ENCODE results near the gene CLASRP.
"Not testable (repeated sequence)": the region's sequence is repeated elsewhere in the genome, so short reads cannot be mapped to it uniquely, and the experiment has no call there.

CLASRP gene

DNA sequence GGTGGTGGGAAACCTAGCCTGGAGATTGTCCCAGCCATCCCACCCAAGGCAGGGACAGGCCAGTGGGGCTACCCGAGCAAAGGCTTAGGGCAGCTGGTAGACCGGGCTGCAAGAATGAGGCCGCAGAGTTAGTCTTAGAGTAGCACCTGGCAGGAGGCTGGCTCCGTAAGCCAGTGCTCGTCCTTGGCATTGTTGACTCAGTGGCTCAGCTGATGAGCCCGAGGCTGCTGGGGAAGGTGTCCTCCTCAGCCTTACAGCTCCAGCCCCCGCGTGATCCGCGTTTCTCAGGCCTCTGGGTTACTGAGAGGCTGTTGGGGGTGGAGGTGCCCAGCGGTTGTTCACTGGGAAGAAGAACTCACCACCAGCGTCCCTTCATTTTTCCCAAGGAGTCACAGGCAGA is 78.8 kb downstream of the CLASRP start:
- H3K4me3 ChIP-seq (replicated peaks; ENCODE audit: low read depth, low read length): no peak overlapping the region
- DNase-seq (ENCODE audit: low read depth): no peak
- TF ChIP-seq, protein P1, sequence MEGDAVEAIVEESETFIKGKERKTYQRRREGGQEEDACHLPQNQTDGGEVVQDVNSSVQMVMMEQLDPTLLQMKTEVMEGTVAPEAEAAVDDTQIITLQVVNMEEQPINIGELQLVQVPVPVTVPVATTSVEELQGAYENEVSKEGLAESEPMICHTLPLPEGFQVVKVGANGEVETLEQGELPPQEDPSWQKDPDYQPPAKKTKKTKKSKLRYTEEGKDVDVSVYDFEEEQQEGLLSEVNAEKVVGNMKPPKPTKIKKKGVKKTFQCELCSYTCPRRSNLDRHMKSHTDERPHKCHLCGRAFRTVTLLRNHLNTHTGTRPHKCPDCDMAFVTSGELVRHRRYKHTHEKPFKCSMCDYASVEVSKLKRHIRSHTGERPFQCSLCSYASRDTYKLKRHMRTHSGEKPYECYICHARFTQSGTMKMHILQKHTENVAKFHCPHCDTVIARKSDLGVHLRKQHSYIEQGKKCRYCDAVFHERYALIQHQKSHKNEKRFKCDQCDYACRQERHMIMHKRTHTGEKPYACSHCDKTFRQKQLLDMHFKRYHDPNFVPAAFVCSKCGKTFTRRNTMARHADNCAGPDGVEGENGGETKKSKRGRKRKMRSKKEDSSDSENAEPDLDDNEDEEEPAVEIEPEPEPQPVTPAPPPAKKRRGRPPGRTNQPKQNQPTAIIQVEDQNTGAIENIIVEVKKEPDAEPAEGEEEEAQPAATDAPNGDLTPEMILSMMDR (IDR thresholded peaks at IDR 0.05; ENCODE audit: low read length, missing control alignments): no peak

DNA sequence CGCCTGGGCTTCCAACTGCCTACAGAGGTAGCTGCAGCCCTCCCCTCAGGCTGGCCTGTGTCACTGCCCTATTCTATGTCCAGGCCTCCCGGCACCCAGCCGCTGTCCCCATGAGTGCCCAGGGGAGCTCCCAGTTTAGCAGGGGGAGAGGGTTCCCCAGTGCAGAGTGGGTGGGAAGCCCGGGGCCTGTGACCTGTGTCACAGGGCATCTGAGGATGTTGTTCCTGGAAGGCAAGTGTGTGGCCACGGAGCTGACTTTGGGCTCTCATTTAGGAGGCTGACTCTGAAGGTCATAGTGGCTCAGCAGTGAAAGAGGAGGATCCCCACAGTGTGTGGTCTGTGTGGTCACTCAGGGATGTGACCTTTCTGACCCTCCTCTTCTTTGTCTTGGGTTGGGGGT is 79.3 kb downstream of the CLASRP start:
- H3K4me3 ChIP-seq (replicated peaks; ENCODE audit: low read depth, low read length): no peak overlapping the region
- no peak for DNase-seq (ENCODE audit: low read depth)
- TF ChIP-seq, protein P1 (IDR thresholded peaks at IDR 0.05; ENCODE audit: low read length, missing control alignments): no peak

DNA sequence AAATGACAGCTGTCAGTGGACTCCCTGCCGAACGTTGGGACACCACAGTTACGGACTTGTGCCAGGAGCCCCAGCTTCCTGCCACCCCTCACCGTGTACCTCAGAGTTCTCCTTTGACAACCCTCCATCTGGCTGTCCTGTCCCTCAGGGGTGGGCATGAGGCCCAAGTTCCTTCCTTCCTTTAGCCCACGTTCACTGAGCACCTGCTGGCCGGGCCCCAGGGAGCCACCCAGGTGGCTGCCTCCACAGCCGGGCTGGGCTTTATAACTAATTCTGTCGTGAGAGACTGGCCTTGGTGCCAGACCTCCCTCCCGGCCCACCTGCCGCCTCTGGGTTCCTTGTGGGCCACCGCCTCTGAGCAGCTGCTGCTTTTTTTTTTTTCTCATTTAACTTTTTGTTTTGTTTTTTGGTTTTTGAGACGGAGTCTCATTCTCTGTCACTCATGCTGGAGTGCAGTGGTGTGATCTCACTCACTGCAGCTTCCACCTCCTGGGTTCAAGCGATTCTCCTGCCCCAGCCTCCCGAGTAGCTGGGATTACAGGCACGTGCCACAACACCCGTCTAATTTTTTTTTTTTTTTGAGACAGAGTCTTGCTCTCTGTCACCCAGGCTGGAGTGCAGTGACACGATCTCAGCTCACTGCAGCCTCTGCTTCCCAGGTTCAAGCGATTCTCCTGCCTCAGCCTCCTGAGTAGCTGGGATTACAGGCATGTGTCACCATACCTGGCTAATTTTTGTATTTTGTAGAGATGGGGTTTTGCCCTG is 79.9 kb downstream of the CLASRP start:
- DNase-seq (ENCODE audit: low read depth): not testable (repeated sequence)

DNA sequence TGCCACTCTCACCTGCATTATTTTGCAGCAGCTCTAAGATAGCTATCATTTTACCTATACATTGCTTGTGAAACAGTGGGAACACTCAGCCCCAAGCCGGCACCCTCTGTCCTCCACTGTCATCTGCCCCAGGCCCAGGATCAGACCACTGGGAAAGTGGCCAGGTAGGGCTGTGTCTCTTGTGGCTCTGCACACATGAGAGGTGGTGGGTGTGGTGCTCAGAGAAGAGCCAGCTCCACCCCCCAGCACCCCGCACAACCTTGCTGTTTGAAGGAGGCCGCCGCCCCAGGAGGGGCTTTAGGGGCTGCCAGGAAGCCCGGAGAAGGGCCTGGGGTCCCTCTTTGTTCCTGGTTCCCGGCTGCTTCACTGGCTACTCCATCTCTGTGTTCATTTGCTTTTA is 80.7 kb downstream of the CLASRP start:
- TF ChIP-seq, protein P1 (IDR thresholded peaks at IDR 0.05; ENCODE audit: low read length, missing control alignments): no peak
- DNase-seq (ENCODE audit: low read depth): no peak
- no peak overlapping the region for H3K4me3 ChIP-seq (replicated peaks; ENCODE audit: low read depth, low read length)

More for the DNA sequence above, 79.9 kb downstream of the CLASRP start:
- not testable (repeated sequence) for H3K4me3 ChIP-seq (replicated peaks; ENCODE audit: low read depth, low read length)

Measured in fibroblast of pulmonary artery (primary cell).